Measurements from ENCODE around the gene AMACR.

DNA sequence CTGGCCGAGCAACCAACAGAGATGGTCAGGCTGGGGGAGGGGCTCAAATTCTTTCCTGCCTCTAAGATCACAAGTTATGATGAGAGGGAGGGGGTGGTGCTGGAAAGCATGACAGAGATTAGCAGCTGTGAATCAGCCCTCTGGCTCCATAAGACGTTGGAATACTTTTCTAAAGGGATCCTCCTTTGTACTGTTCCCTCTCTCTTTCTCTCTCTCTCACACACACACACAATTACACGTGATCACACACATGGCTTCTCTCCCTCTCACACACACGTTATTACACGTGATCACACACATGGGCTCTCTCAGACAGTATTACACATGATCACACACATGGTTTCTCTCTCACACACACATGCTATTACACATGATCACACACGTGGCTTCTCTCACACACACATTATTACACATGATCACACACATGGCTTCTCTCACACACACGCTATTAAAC is 23.2 kb downstream of the AMACR start, which contains the start of gene SLC45A2:
- TF ChIP-seq, protein P1, sequence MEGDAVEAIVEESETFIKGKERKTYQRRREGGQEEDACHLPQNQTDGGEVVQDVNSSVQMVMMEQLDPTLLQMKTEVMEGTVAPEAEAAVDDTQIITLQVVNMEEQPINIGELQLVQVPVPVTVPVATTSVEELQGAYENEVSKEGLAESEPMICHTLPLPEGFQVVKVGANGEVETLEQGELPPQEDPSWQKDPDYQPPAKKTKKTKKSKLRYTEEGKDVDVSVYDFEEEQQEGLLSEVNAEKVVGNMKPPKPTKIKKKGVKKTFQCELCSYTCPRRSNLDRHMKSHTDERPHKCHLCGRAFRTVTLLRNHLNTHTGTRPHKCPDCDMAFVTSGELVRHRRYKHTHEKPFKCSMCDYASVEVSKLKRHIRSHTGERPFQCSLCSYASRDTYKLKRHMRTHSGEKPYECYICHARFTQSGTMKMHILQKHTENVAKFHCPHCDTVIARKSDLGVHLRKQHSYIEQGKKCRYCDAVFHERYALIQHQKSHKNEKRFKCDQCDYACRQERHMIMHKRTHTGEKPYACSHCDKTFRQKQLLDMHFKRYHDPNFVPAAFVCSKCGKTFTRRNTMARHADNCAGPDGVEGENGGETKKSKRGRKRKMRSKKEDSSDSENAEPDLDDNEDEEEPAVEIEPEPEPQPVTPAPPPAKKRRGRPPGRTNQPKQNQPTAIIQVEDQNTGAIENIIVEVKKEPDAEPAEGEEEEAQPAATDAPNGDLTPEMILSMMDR (conservative IDR thresholded peaks at IDR 0.05; ENCODE audit: low read depth in 2 of 2) = no peak
- TF ChIP-seq, protein P2, sequence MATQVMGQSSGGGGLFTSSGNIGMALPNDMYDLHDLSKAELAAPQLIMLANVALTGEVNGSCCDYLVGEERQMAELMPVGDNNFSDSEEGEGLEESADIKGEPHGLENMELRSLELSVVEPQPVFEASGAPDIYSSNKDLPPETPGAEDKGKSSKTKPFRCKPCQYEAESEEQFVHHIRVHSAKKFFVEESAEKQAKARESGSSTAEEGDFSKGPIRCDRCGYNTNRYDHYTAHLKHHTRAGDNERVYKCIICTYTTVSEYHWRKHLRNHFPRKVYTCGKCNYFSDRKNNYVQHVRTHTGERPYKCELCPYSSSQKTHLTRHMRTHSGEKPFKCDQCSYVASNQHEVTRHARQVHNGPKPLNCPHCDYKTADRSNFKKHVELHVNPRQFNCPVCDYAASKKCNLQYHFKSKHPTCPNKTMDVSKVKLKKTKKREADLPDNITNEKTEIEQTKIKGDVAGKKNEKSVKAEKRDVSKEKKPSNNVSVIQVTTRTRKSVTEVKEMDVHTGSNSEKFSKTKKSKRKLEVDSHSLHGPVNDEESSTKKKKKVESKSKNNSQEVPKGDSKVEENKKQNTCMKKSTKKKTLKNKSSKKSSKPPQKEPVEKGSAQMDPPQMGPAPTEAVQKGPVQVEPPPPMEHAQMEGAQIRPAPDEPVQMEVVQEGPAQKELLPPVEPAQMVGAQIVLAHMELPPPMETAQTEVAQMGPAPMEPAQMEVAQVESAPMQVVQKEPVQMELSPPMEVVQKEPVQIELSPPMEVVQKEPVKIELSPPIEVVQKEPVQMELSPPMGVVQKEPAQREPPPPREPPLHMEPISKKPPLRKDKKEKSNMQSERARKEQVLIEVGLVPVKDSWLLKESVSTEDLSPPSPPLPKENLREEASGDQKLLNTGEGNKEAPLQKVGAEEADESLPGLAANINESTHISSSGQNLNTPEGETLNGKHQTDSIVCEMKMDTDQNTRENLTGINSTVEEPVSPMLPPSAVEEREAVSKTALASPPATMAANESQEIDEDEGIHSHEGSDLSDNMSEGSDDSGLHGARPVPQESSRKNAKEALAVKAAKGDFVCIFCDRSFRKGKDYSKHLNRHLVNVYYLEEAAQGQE (IDR thresholded peaks at IDR 0.05; ENCODE audit: unreplicated experiment) = no peak
- no peak for TF ChIP-seq POLR2AphosphoS5 (IDR thresholded peaks at IDR 0.05; ENCODE audit: low read depth)
- no peak for TF ChIP-seq EZH2 (IDR thresholded peaks at IDR 0.05; ENCODE audit: low read depth, unreplicated experiment)
- TF ChIP-seq EZH2phosphoT487 (IDR thresholded peaks at IDR 0.05; ENCODE audit: unreplicated experiment) = no peak
- TF ChIP-seq, protein P3, sequence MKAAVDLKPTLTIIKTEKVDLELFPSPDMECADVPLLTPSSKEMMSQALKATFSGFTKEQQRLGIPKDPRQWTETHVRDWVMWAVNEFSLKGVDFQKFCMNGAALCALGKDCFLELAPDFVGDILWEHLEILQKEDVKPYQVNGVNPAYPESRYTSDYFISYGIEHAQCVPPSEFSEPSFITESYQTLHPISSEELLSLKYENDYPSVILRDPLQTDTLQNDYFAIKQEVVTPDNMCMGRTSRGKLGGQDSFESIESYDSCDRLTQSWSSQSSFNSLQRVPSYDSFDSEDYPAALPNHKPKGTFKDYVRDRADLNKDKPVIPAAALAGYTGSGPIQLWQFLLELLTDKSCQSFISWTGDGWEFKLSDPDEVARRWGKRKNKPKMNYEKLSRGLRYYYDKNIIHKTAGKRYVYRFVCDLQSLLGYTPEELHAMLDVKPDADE (IDR thresholded peaks at IDR 0.05) = no peak
- no peak for TF ChIP-seq ZNF114 (CRISPR knock-in tag; IDR thresholded peaks at IDR 0.05)
- no peak for TF ChIP-seq CREB1 (CRISPR knock-in tag; IDR thresholded peaks at IDR 0.05; ENCODE audit: low read depth)
